Natural killer cell treated with Interleukin-12 subunit alpha and Interleukin-12 subunit beta and Interleukin-15 and Interleukin-18, amount 100 ng/mL, for 72 hours (primary cell): ENCODE measurements around the gene SIRT3. TPM values are rescaled to one million over a fixed set of nuclear protein-coding genes. Genes with fewer than 3 reads are reported as not detected.
A peak's percentile ranks its signal among the peaks of the same experiment; 100 is the strongest.
"Not testable (repeated sequence)": the region's sequence is repeated elsewhere in the genome, so short reads cannot be mapped to it uniquely, and the experiment has no call there.

Experiments used
- ATAC-seq, 2 donors: fragments of 150-1000 bp; cut with Tn5 transposase in 1 of 2; sonication (Bioruptor Pico), chemical (Tn5 transposase) in 1 of 2; 2 replicates each; pipeline ENCODE4 v1.10.0; 2021
- DNase-seq: peaks from one replicate; pipeline ENCODE4 v3.0.0; 2022; ENCODE audit warnings: low spot score
- H3K27ac Mint-ChIP-seq, 2 donors: 1 replicate in 1 of 2; 2 replicates in 1 of 2; pipeline ENCODE4 v1.8.0; 2022; ENCODE audit warnings: mixed read lengths in 2 of 2, mild to moderate bottlenecking in 1 of 2, moderate library complexity in 1 of 2
- H3K27me3 Mint-ChIP-seq, 2 donors: 1 replicate in 1 of 2; 2 replicates in 1 of 2; pipeline ENCODE4 v1.8.0; 2022; ENCODE audit warnings: mixed read lengths in 2 of 2
- H3K36me3 Mint-ChIP-seq: one replicate; pipeline ENCODE4 v1.8.0; 2022; ENCODE audit warnings: mixed read lengths
- H3K4me1 Mint-ChIP-seq, 2 donors: 1 replicate in 1 of 2; 2 replicates in 1 of 2; pipeline ENCODE4 v1.8.0; 2022; ENCODE audit warnings: low read depth in 2 of 2, mixed read lengths in 2 of 2, mild to moderate bottlenecking in 1 of 2
- H3K4me3 Mint-ChIP-seq: one replicate; pipeline ENCODE4 v1.8.0; 2022; ENCODE audit warnings: mixed read lengths
- H3K9me3 Mint-ChIP-seq: 2 replicates; pipeline ENCODE4 v1.8.0; 2022; ENCODE audit warnings: mixed read lengths
- total RNA-seq, 2 donors: library from RNA; stranded (reverse); gene quantifications; one replicate each; pipeline ENCODE4 v1.2.3, GENCODE V29; 2022

Gene SIRT3
- total RNA-seq, 2 donors from 2014 or later: 13.7 to 16.3 TPM

- DNase-seq: no peak
- H3K4me3 Mint-ChIP-seq: peak overlapping the region; percentile 64
Observed at GRCh38 chr11:203945-204586, 32.1 kb downstream of the SIRT3 start.

DNA sequence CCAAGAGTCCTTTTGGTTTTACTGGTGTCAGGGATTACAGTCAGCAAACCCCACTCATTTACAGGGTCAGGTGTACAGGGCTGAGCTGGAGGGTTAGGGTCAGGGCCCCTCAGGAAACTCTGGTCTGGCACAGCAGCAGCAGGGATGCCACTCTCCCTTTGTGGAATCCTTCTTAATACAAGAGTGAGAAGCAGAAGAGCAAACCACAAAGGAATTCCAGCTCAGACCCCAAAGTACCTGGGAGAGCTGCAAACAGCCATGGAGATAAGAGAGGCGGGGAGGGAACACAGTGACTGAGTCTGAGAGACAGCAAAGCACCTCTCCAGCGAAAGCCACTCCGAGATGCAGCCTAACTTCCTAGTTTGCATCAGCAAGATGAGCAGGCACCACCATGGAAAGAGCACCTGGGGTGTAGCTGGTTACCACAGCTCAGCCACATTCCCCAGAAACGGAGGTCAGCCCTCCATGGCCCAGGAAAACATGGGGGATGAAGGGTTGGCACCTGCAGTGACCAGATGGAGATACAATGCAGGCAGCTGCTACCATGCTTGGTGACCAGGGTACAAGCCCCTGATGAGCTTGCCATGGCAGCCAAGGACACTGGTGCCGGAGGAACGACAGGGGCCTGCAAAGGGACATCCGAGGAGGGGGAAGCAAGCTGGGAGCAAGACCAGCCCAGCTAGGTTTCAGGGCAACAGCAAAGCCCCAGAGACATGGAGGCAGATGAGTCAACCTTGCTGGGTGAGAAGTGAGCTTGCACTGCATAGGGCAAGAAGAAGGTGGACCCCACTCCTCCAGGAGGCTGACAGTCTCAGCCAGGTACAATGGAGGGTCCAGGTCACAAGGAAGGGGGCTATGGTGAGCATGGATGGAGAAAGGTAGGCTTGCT, 32.8 kb downstream of the SIRT3 start:
- Mint-ChIP-seq H3K9me3 (no peaks in the 10 kb centered on the region), H3K4me3 (peak overlapping the region; percentile 64), H3K27me3 (no peaks in the 10 kb centered on the region), H3K27ac (peak overlapping the region; percentile 51 to 62), H3K4me1 (peaks cover 37 to 46% of the 10 kb centered on the region in 2 donors), H3K36me3 (no peaks in the 10 kb centered on the region)
- DNase-seq (no peak), ATAC-seq (no peak)

More at GRCh38 chr11:203945-204586, 32.1 kb downstream of the SIRT3 start:
- ATAC-seq: no peak
- peaks cover 38 to 46% of the 10 kb centered on the region in 2 donors for H3K4me1 Mint-ChIP-seq
- no peaks in the 10 kb centered on the region for H3K27me3 Mint-ChIP-seq
- no peaks in the 10 kb centered on the region for H3K9me3 Mint-ChIP-seq
- H3K36me3 Mint-ChIP-seq: no peaks in the 10 kb centered on the region
- peak overlapping the region; percentile 51 to 62 for H3K27ac Mint-ChIP-seq

- H3K9me3 Mint-ChIP-seq: no peaks in the 10 kb centered on the region
- peak overlapping the region; percentile 51 to 62 for H3K27ac Mint-ChIP-seq
- H3K4me3 Mint-ChIP-seq: peak overlapping the region; percentile 8
- DNase-seq (no peak), ATAC-seq (no peak)
- H3K4me1 Mint-ChIP-seq: peaks cover 29 to 44% of the 10 kb centered on the region in 2 donors
- H3K36me3 Mint-ChIP-seq: no peaks in the 10 kb centered on the region
- H3K27me3 Mint-ChIP-seq: no peaks in the 10 kb centered on the region
Observed at GRCh38 chr11:202490-202889, 33.7 kb downstream of the SIRT3 start.

GRCh38 chr11:201966-202365, 34.2 kb downstream of the SIRT3 start:
- Mint-ChIP-seq H3K4me3 (peak overlapping the region; percentile 8), H3K27me3 (no peaks in the 10 kb centered on the region)
- no peak for DNase-seq

DNA sequence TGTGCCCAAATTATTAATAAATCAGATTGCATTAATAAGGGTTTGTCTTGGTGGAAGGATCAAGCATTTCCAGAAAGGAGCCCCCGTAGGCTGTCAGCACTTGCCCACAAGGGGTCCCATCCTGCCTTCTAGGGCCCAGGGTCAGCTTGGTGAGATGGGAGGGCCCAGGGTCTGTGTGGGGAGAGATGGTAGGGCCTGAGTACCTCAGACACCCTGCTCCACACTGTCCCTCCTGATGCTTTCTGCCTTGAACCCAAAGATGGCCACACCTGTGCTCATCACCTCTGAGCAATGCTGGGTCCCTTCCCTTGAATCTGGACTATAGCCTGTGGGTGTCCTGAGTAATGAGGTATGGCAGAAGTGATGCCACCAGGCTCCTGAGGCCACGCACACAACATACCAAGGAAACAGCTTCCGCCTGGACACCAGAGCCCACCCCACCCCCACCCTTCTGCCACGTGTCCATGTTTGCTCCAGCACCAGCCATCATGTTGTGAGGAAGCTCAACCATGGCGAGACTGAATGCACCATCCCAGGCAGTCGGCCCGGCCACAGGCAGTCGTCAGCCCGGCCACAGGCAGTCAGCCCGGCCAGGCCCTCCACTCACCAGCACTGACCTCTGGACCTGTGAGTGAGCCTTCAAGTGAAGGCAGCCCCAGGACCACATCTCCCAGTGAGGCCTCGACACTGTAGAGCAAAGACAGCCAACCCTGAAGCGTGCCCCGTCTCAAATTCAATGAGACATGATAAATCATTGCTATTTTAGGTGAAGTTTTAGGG, 35.7 kb downstream of the SIRT3 start:
- peaks cover 19 to 30% of the 10 kb centered on the region in 2 donors for H3K4me1 Mint-ChIP-seq
- ATAC-seq (no peak), DNase-seq (no peak)
- no peak overlapping the region for H3K27ac Mint-ChIP-seq
- no peaks in the 10 kb centered on the region for H3K27me3 Mint-ChIP-seq
- H3K4me3 Mint-ChIP-seq: no peak overlapping the region
- H3K36me3 Mint-ChIP-seq: no peaks in the 10 kb centered on the region
- H3K9me3 Mint-ChIP-seq: no peaks in the 10 kb centered on the region

More at GRCh38 chr11:201966-202365, 34.2 kb downstream of the SIRT3 start:
- peak overlapping the region; percentile 51 to 62 for H3K27ac Mint-ChIP-seq
- H3K9me3 Mint-ChIP-seq: no peaks in the 10 kb centered on the region
- no peaks in the 10 kb centered on the region for H3K36me3 Mint-ChIP-seq
- peaks cover 28 to 40% of the 10 kb centered on the region in 2 donors for H3K4me1 Mint-ChIP-seq
- ATAC-seq: no peak

- no peak for DNase-seq
- H3K27me3 Mint-ChIP-seq: no peaks in the 10 kb centered on the region
- no peak overlapping the region for H3K27ac Mint-ChIP-seq
- ATAC-seq: no peak
- no peaks in the 10 kb centered on the region for H3K9me3 Mint-ChIP-seq
- no peaks in the 10 kb centered on the region for H3K36me3 Mint-ChIP-seq
- H3K4me3 Mint-ChIP-seq: no peak overlapping the region
- peaks cover 19 to 28% of the 10 kb centered on the region in 2 donors for H3K4me1 Mint-ChIP-seq
Observed at GRCh38 chr11:199782-200181, 36.4 kb downstream of the SIRT3 start.

DNA sequence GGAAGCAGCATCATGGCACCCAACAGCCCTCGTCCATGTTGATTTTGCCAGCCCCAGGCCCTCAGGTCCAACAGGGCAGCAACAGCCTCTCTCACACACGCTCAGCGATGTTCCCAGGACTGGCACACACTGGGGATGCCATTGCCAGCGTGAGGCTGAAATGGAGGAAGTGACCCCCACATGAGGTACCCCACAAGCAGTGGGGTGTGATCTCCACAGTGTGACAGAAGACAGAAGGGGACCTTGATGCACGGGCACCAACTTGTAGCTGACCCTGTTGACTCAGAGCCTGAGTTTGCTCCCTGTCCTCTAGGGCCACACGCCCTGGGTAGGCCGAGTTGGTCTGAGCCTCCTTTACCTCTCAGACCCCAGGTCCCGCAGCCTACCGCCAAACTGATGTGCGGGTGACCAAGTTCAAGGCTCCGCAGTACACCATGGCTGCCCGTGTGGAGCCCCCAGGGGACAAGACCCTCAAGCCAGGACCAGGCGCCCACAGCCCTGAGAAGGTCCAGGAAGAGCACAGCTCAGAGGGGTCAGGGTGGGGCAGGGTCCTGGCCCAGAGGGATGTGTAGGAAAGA, 37.0 kb downstream of the SIRT3 start:
- Mint-ChIP-seq H3K36me3 (no peaks in the 10 kb centered on the region), H3K27ac (no peak overlapping the region), H3K27me3 (no peaks in the 10 kb centered on the region), H3K9me3 (no peaks in the 10 kb centered on the region), H3K4me3 (no peak overlapping the region), H3K4me1 (peaks cover 19 to 23% of the 10 kb centered on the region in 2 donors)
- DNase-seq (no peak), ATAC-seq (no peak)

GRCh38 chr11:198236-198806, 37.8 kb downstream of the SIRT3 start:
- ATAC-seq: no peak
- H3K9me3 Mint-ChIP-seq: no peaks in the 10 kb centered on the region
- H3K27me3 Mint-ChIP-seq: no peaks in the 10 kb centered on the region
- H3K4me1 Mint-ChIP-seq: peaks cover 11 to 16% of the 10 kb centered on the region in 2 donors
- no peak overlapping the region for H3K4me3 Mint-ChIP-seq
- H3K36me3 Mint-ChIP-seq: no peaks in the 10 kb centered on the region
- DNase-seq: no peak
- no peak overlapping the region for H3K27ac Mint-ChIP-seq

GRCh38 chr11:197741-198235, 38.4 kb downstream of the SIRT3 start:
- H3K9me3 Mint-ChIP-seq: no peaks in the 10 kb centered on the region
- H3K4me1 Mint-ChIP-seq: peaks cover 6 to 10% of the 10 kb centered on the region in 2 donors
- H3K4me3 Mint-ChIP-seq: no peak overlapping the region
- ATAC-seq: no peak
- H3K27ac Mint-ChIP-seq: no peak overlapping the region
- no peaks in the 10 kb centered on the region for H3K27me3 Mint-ChIP-seq
- no peak for DNase-seq
- H3K36me3 Mint-ChIP-seq: no peaks in the 10 kb centered on the region

GRCh38 chr11:196786-197731, 39.1 kb downstream of the SIRT3 start:
- DNase-seq (no peak), ATAC-seq (no peak)
- no peak overlapping the region for H3K27ac Mint-ChIP-seq
- no peaks in the 10 kb centered on the region for H3K27me3 Mint-ChIP-seq
- H3K36me3 Mint-ChIP-seq: no peaks in the 10 kb centered on the region
- H3K4me1 Mint-ChIP-seq: peaks cover under 1 to 6% of the 10 kb centered on the region in 2 donors
- H3K9me3 Mint-ChIP-seq: no peaks in the 10 kb centered on the region
- H3K4me3 Mint-ChIP-seq: no peak overlapping the region

GRCh38 chr11:193481-193880, 42.7 kb downstream of the SIRT3 start:
- H3K36me3 Mint-ChIP-seq, H3K4me3 Mint-ChIP-seq, H3K4me1 Mint-ChIP-seq, ATAC-seq, H3K9me3 Mint-ChIP-seq, DNase-seq, H3K27ac Mint-ChIP-seq, H3K27me3 Mint-ChIP-seq: not testable (repeated sequence)

DNA sequence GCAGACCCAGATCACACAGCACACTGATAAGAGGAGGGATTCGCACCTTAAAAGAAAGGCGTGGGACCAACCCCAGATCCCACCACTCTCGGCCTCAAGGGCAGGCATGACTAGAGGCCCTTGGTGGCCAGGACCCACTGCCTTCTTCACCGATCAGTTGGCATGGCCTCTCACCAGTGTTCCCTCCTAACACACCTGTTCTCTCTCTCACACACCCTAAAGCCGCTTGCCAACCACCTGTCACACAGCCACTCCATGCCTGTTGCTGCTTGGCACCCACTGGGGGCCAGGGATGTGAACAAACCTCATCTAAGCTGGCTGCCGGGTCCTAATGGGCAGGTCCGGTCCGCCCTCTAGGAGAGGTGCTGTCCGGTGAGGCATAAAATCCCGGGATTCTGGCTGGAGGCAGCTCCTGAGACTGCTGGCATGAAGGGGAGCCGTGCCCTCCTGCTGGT, 43.4 kb downstream of the SIRT3 start, which contains the start of gene SCGB1C1:
Gene SCGB1C1 (plus strand): TSS at position 405 of the 455 bp plus-strand sequence. CDS start 22 bp downstream, at position 427.
- H3K9me3 Mint-ChIP-seq, ATAC-seq, H3K4me3 Mint-ChIP-seq, H3K27ac Mint-ChIP-seq, H3K4me1 Mint-ChIP-seq, H3K36me3 Mint-ChIP-seq, DNase-seq, H3K27me3 Mint-ChIP-seq: not testable (repeated sequence)
